Nephron progenitor cell (in vitro differentiated cells): Measurements from ENCODE around the gene ANAPC10.
A peak's percentile ranks its signal among the peaks of the same experiment; 100 is the strongest.

Source experiments
- DNase-seq: peaks from one replicate; pipeline ENCODE4 v3.0.0; 2021
- H3K27ac Mint-ChIP-seq: 2 replicates; pipeline ENCODE4 v1.8.0; 2021; ENCODE audit warnings: mild to moderate bottlenecking, moderate library complexity, mixed read lengths
- H3K27me3 Mint-ChIP-seq: 2 replicates; pipeline ENCODE4 v1.8.0; 2021; ENCODE audit warnings: mild to moderate bottlenecking, low read depth, mixed read lengths; ENCODE audit not compliant: poor library complexity
- H3K36me3 Mint-ChIP-seq: 2 replicates; pipeline ENCODE4 v1.8.0; 2021; ENCODE audit warnings: low read depth, mixed read lengths
- H3K4me1 Mint-ChIP-seq: 2 replicates; pipeline ENCODE4 v1.8.0; 2021; ENCODE audit warnings: mixed read lengths
- H3K4me3 Mint-ChIP-seq: 2 replicates; pipeline ENCODE4 v1.8.0; 2021; ENCODE audit warnings: mild to moderate bottlenecking, moderate library complexity, mixed read lengths
- H3K9me3 Mint-ChIP-seq: 2 replicates; pipeline ENCODE4 v1.8.0; 2021; ENCODE audit warnings: mild to moderate bottlenecking, moderate library complexity, mixed read lengths
- CTCF ChIP-seq: fragments of 200-600 bp; sonication (generic); IDR thresholded peaks from 2 replicates; pipeline ENCODE4 v1.5.0; 2021; ENCODE audit warnings: antibody characterized with exemption

Gene ANAPC10

GRCh38 chr4:145099653-145100052 is 1.7 kb upstream of the ANAPC10 start:
- Mint-ChIP-seq H3K4me3 (peak overlapping the region; percentile 94), H3K4me1 (peaks cover 19% of the 10 kb centered on the region), H3K9me3 (peaks cover 9% of the 10 kb centered on the region), H3K36me3 (peaks cover 17% of the 10 kb centered on the region), H3K27ac (no peak overlapping the region), H3K27me3 (no peaks in the 10 kb centered on the region)
- TF ChIP-seq CTCF, result no peak
- no peak for DNase-seq

GRCh38 chr4:145098675-145099037 is 660 bp upstream of the ANAPC10 start:
- no peak for DNase-seq
- no peak for TF ChIP-seq CTCF

GRCh38 chr4:145097331-145097820 is 620 bp downstream of the ANAPC10 start:
- no peak for DNase-seq
- Mint-ChIP-seq H3K9me3 (peaks cover 32% of the 10 kb centered on the region), H3K4me1 (peaks cover 19% of the 10 kb centered on the region), H3K27me3 (no peaks in the 10 kb centered on the region), H3K27ac (peak overlapping the region; percentile 100), H3K4me3 (peak overlapping the region; percentile 94), H3K36me3 (peaks cover 37% of the 10 kb centered on the region)
- no peak for TF ChIP-seq CTCF

More at GRCh38 chr4:145098675-145099037, 660 bp upstream of the ANAPC10 start:
- Mint-ChIP-seq H3K4me1 (peaks cover 19% of the 10 kb centered on the region), H3K4me3 (peak overlapping the region; percentile 94), H3K9me3 (peaks cover 19% of the 10 kb centered on the region), H3K27me3 (no peaks in the 10 kb centered on the region), H3K36me3 (peaks cover 24% of the 10 kb centered on the region), H3K27ac (peak overlapping the region; percentile 100)

GRCh38 chr4:145093638-145094037 is 4.4 kb downstream of the ANAPC10 start:
- H3K4me3 Mint-ChIP-seq, result no peak overlapping the region
- peaks cover 3% of the 10 kb centered on the region for H3K27me3 Mint-ChIP-seq
- H3K27ac Mint-ChIP-seq, result no peak overlapping the region
- DNase-seq, result no peak
- TF ChIP-seq CTCF, result no peak
- peaks cover 69% of the 10 kb centered on the region for H3K36me3 Mint-ChIP-seq
- H3K9me3 Mint-ChIP-seq, result peaks cover 33% of the 10 kb centered on the region
- H3K4me1 Mint-ChIP-seq, result peaks cover 7% of the 10 kb centered on the region

- no peak overlapping the region for H3K27ac Mint-ChIP-seq
- H3K27me3 Mint-ChIP-seq, result peaks cover 3% of the 10 kb centered on the region
- TF ChIP-seq CTCF, result no peak
- peaks cover 90% of the 10 kb centered on the region for H3K36me3 Mint-ChIP-seq
- no peaks in the 10 kb centered on the region for H3K4me1 Mint-ChIP-seq
- no peak overlapping the region for H3K4me3 Mint-ChIP-seq
- no peak for DNase-seq
- peaks cover 31% of the 10 kb centered on the region for H3K9me3 Mint-ChIP-seq
Observed at GRCh38 chr4:145090380-145090779, 7.6 kb downstream of the ANAPC10 start.

GRCh38 chr4:145083891-145084605 is 13.9 kb downstream of the ANAPC10 start:
- no peak for DNase-seq
- H3K27ac Mint-ChIP-seq, result peak overlapping the region; percentile 41
- no peaks in the 10 kb centered on the region for H3K4me1 Mint-ChIP-seq
- no peak overlapping the region for H3K4me3 Mint-ChIP-seq
- no peak for TF ChIP-seq CTCF
- H3K9me3 Mint-ChIP-seq, result peaks cover 11% of the 10 kb centered on the region
- peaks cover 90% of the 10 kb centered on the region for H3K36me3 Mint-ChIP-seq
- no peaks in the 10 kb centered on the region for H3K27me3 Mint-ChIP-seq
